ENCODE data around the gene HSD17B14. TPM values are rescaled to one million over a fixed set of nuclear protein-coding genes. Genes with fewer than 3 reads are reported as not detected.

The HSD17B14 gene
- total and polyA plus RNA-seq, 9 of the 15 experiments (the other 6 are each of a cell fraction or from before 2014, with no cell fraction given) = 0.16 TPM; not detected in 8

GRCh38 chr19:48878196-48879024 lies 42.1 kb upstream of the HSD17B14 start (continued):
- TF ChIP-seq ZBTB40 (IDR thresholded peaks at IDR 0.05) = peak; percentile 40; the same call in 1 of the 2 replicates
- no peak for TF ChIP-seq ZBTB40 (CRISPR knock-in tag; IDR thresholded peaks at IDR 0.05)
- TF ChIP-seq EWSR1 (IDR thresholded peaks at IDR 0.05; ENCODE audit: borderline replicate concordance, low read depth, partially characterized antibody) = no peak
- TF ChIP-seq MTA3 (IDR thresholded peaks at IDR 0.05; ENCODE audit: borderline replicate concordance) = peak; percentile 92
- TF ChIP-seq IFI16 (CRISPR knock-in tag; IDR thresholded peaks at IDR 0.05) = no peak
- TF ChIP-seq MYC (IDR thresholded peaks at IDR 0.05; ENCODE audit: low read depth, low read length) = peak; percentile 70; the same call in 1 of the 2 replicates
- no peak; the same call in 1 of the 2 replicates for TF ChIP-seq MYC (CRISPR knock-in tag; IDR thresholded peaks at IDR 0.05; ENCODE audit: borderline replicate concordance, low read depth)
- TF ChIP-seq ETV5 (CRISPR knock-in tag; IDR thresholded peaks at IDR 0.05; ENCODE audit: low read depth) = peak; percentile 96
- TF ChIP-seq BRCA1 (IDR thresholded peaks at IDR 0.05) = no peak
- no peak for TF ChIP-seq BRCA1 (CRISPR knock-in tag; IDR thresholded peaks at IDR 0.05)
- TF ChIP-seq KAT8 (IDR thresholded peaks at IDR 0.05; ENCODE audit: low read depth) = no peak
- no peak for TF ChIP-seq ELK3 (CRISPR knock-in tag; IDR thresholded peaks at IDR 0.05)
- peak; percentile 67; the same call in 1 of the 2 replicates for TF ChIP-seq ZBTB33 (CRISPR knock-in tag; IDR thresholded peaks at IDR 0.05)
- TF ChIP-seq GABPB2 (CRISPR knock-in tag; conservative IDR thresholded peaks at IDR 0.05) = no peak; the same call in 1 of the 2 replicates
- TF ChIP-seq EZH2 (IDR thresholded peaks at IDR 0.05; ENCODE audit: borderline replicate concordance, low read depth, low read length) = no peak; the same call in 1 of the 2 replicates
- TF ChIP-seq ELF2 (CRISPR knock-in tag; IDR thresholded peaks at IDR 0.05) = no peak

Data from K562 (cell line).